Transverse colon (tissue), 3 donors: ENCODE results near the gene SYTL5.

Source experiments
- CTCF ChIP-seq, 5 experiments: fragments of 200-600 bp in 3 of 5; fragments of 450-650 bp in 2 of 5; sonication (generic) in 3 of 5; IDR thresholded peaks; 1 replicate in 2 of 5; 2 replicates in 3 of 5; pipeline ENCODE4 v1.5.1; 2016 to 2017; ENCODE audit warnings: antibody characterized with exemption in 5 of 5, inconsistent platforms in 3 of 5, mild to moderate bottlenecking in 2 of 5, moderate library complexity in 1 of 5
- POLR2A ChIP-seq: fragments of 450-650 bp; IDR thresholded peaks from one replicate; pipeline ENCODE4 v1.6.1; 2016; ENCODE audit warnings: antibody characterized with exemption, mild to moderate bottlenecking, moderate library complexity

GRCh38 chrX:38154818-38155217 is 148.5 kb downstream of the SYTL5 start:
- TF ChIP-seq CTCF (IDR thresholded peaks at IDR 0.05): no peak
- no peak for TF ChIP-seq POLR2A
